Gastrocnemius medialis (tissue), 4 donors: Measurements from ENCODE around the gene RFC4.

Experiments
- POLR2A ChIP-seq, 2 donors: fragments of 450-650 bp; IDR thresholded peaks; one replicate each; pipeline ENCODE4 v1.6.1; 2017; ENCODE audit warnings: antibody characterized with exemption in 2 of 2, mild to moderate bottlenecking in 2 of 2, moderate library complexity in 2 of 2
- TF ChIP-seq, protein P1 (sequence below), 5 experiments: fragments of 450-650 bp in 3 of 5; fragments of 200-600 bp in 2 of 5; sonication (generic) in 2 of 5; IDR thresholded peaks in 4 of 5; conservative IDR thresholded peaks in 1 of 5; 1 replicate in 4 of 5; 2 replicates in 1 of 5; pipeline ENCODE4 v1.5.1; 2016 to 2019; ENCODE audit warnings: antibody characterized with exemption in 5 of 5, mild to moderate bottlenecking in 3 of 5, moderate library complexity in 3 of 5

- TF ChIP-seq, protein P1, sequence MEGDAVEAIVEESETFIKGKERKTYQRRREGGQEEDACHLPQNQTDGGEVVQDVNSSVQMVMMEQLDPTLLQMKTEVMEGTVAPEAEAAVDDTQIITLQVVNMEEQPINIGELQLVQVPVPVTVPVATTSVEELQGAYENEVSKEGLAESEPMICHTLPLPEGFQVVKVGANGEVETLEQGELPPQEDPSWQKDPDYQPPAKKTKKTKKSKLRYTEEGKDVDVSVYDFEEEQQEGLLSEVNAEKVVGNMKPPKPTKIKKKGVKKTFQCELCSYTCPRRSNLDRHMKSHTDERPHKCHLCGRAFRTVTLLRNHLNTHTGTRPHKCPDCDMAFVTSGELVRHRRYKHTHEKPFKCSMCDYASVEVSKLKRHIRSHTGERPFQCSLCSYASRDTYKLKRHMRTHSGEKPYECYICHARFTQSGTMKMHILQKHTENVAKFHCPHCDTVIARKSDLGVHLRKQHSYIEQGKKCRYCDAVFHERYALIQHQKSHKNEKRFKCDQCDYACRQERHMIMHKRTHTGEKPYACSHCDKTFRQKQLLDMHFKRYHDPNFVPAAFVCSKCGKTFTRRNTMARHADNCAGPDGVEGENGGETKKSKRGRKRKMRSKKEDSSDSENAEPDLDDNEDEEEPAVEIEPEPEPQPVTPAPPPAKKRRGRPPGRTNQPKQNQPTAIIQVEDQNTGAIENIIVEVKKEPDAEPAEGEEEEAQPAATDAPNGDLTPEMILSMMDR (IDR thresholded peaks at IDR 0.05 in 4 of 5, conservative IDR thresholded peaks at IDR 0.05 in 1 of 5): no peak
- no peak for TF ChIP-seq POLR2A (IDR thresholded peaks at IDR 0.05)
Measured at GRCh38 chr3:186841620-186842019, 35.3 kb upstream of the RFC4 start.
